ENCODE measurements around the gene FRMD5.

Gene FRMD5

GRCh38 chr15:43881245-43881644 lies 313.8 kb downstream of the FRMD5 start:
- Histone ChIP-seq H3K27ac (ENCODE audit: low read length) (no peak overlapping the region), H3K9ac (ENCODE audit: low read length) (no peak overlapping the region), H3K4me1 (ENCODE audit: control insufficient read depth, low read depth, low read length) (peaks cover 17% of the 10 kb centered on the region), H3K4me3 (ENCODE audit: low read length) (no peak overlapping the region), H3K9me3 (ENCODE audit: control insufficient read depth, low read depth, low read length) (no peaks in the 10 kb centered on the region), H3K27me3 (ENCODE audit: control insufficient read depth, insufficient read depth, low read length) (no peaks in the 10 kb centered on the region), H3K36me3 (ENCODE audit: control insufficient read depth, low read depth, low read length) (no peaks in the 10 kb centered on the region)

- no peaks in the 10 kb centered on the region for H3K27me3 ChIP-seq (ENCODE audit: control insufficient read depth, insufficient read depth, low read length)
- H3K36me3 ChIP-seq (ENCODE audit: control insufficient read depth, low read depth, low read length), result no peaks in the 10 kb centered on the region
- H3K27ac ChIP-seq (ENCODE audit: low read length), result no peak overlapping the region
Observed at GRCh38 chr15:43880406-43881194, 314.5 kb downstream of the FRMD5 start.

GRCh38 chr15:43879386-43880355 lies 315.4 kb downstream of the FRMD5 start:
- Histone ChIP-seq H3K36me3 (ENCODE audit: control insufficient read depth, low read depth, low read length) (no peaks in the 10 kb centered on the region), H3K4me1 (ENCODE audit: control insufficient read depth, low read depth, low read length) (peaks cover 17% of the 10 kb centered on the region), H3K9ac (ENCODE audit: low read length) (no peak overlapping the region), H3K27me3 (ENCODE audit: control insufficient read depth, insufficient read depth, low read length) (no peaks in the 10 kb centered on the region), H3K4me3 (ENCODE audit: low read length) (no peak overlapping the region), H3K9me3 (ENCODE audit: control insufficient read depth, low read depth, low read length) (no peaks in the 10 kb centered on the region), H3K27ac (ENCODE audit: low read length) (no peak overlapping the region)

More at GRCh38 chr15:43880406-43881194, 314.5 kb downstream of the FRMD5 start:
- Histone ChIP-seq H3K4me1 (ENCODE audit: control insufficient read depth, low read depth, low read length) (peaks cover 17% of the 10 kb centered on the region), H3K4me3 (ENCODE audit: low read length) (no peak overlapping the region), H3K9me3 (ENCODE audit: control insufficient read depth, low read depth, low read length) (no peaks in the 10 kb centered on the region), H3K9ac (ENCODE audit: low read length) (no peak overlapping the region)

- Histone ChIP-seq H3K9ac (ENCODE audit: low read length) (no peak overlapping the region), H3K4me3 (ENCODE audit: low read length) (no peak overlapping the region), H3K36me3 (ENCODE audit: control insufficient read depth, low read depth, low read length) (peaks cover 7% of the 10 kb centered on the region), H3K27me3 (ENCODE audit: control insufficient read depth, insufficient read depth, low read length) (no peaks in the 10 kb centered on the region), H3K9me3 (ENCODE audit: control insufficient read depth, low read depth, low read length) (no peaks in the 10 kb centered on the region), H3K4me1 (ENCODE audit: control insufficient read depth, low read depth, low read length) (peaks cover 17% of the 10 kb centered on the region), H3K27ac (ENCODE audit: low read length) (no peak overlapping the region)
Observed at GRCh38 chr15:43878446-43878845, 316.6 kb downstream of the FRMD5 start.

- no peak overlapping the region for H3K4me3 ChIP-seq (ENCODE audit: low read length)
- H3K36me3 ChIP-seq (ENCODE audit: control insufficient read depth, low read depth, low read length), result peaks cover 10% of the 10 kb centered on the region
- H3K27ac ChIP-seq (ENCODE audit: low read length), result no peak overlapping the region
- H3K9ac ChIP-seq (ENCODE audit: low read length), result no peak overlapping the region
- H3K4me1 ChIP-seq (ENCODE audit: control insufficient read depth, low read depth, low read length), result peaks cover 17% of the 10 kb centered on the region
- H3K27me3 ChIP-seq (ENCODE audit: control insufficient read depth, insufficient read depth, low read length), result no peaks in the 10 kb centered on the region
- H3K9me3 ChIP-seq (ENCODE audit: control insufficient read depth, low read depth, low read length), result no peaks in the 10 kb centered on the region
Observed at GRCh38 chr15:43877371-43877770, 317.7 kb downstream of the FRMD5 start.

GRCh38 chr15:43876872-43877271 lies 318.2 kb downstream of the FRMD5 start:
- Histone ChIP-seq H3K36me3 (ENCODE audit: control insufficient read depth, low read depth, low read length) (peaks cover 10% of the 10 kb centered on the region), H3K27me3 (ENCODE audit: control insufficient read depth, insufficient read depth, low read length) (no peaks in the 10 kb centered on the region), H3K9me3 (ENCODE audit: control insufficient read depth, low read depth, low read length) (no peaks in the 10 kb centered on the region), H3K4me1 (ENCODE audit: control insufficient read depth, low read depth, low read length) (peaks cover 16% of the 10 kb centered on the region), H3K9ac (ENCODE audit: low read length) (no peak overlapping the region), H3K4me3 (ENCODE audit: low read length) (no peak overlapping the region), H3K27ac (ENCODE audit: low read length) (no peak overlapping the region)

GRCh38 chr15:43873651-43874050 lies 321.4 kb downstream of the FRMD5 start:
- peaks cover 10% of the 10 kb centered on the region for H3K36me3 ChIP-seq (ENCODE audit: control insufficient read depth, low read depth, low read length)
- H3K27ac ChIP-seq (ENCODE audit: low read length), result no peak overlapping the region
- H3K4me1 ChIP-seq (ENCODE audit: control insufficient read depth, low read depth, low read length), result no peaks in the 10 kb centered on the region
- H3K9ac ChIP-seq (ENCODE audit: low read length), result no peak overlapping the region
- H3K27me3 ChIP-seq (ENCODE audit: control insufficient read depth, insufficient read depth, low read length), result no peaks in the 10 kb centered on the region
- H3K9me3 ChIP-seq (ENCODE audit: control insufficient read depth, low read depth, low read length), result no peaks in the 10 kb centered on the region
- H3K4me3 ChIP-seq (ENCODE audit: low read length), result no peak overlapping the region

- Histone ChIP-seq H3K4me3 (ENCODE audit: low read length) (no peak overlapping the region), H3K36me3 (ENCODE audit: control insufficient read depth, low read depth, low read length) (peaks cover 10% of the 10 kb centered on the region), H3K27ac (ENCODE audit: low read length) (no peak overlapping the region), H3K27me3 (ENCODE audit: control insufficient read depth, insufficient read depth, low read length) (no peaks in the 10 kb centered on the region), H3K9ac (ENCODE audit: low read length) (no peak overlapping the region), H3K9me3 (ENCODE audit: control insufficient read depth, low read depth, low read length) (no peaks in the 10 kb centered on the region), H3K4me1 (ENCODE audit: control insufficient read depth, low read depth, low read length) (no peaks in the 10 kb centered on the region)
Observed at GRCh38 chr15:43872416-43873020, 322.6 kb downstream of the FRMD5 start.

- peaks cover 10% of the 10 kb centered on the region for H3K36me3 ChIP-seq (ENCODE audit: control insufficient read depth, low read depth, low read length)
Observed at GRCh38 chr15:43871835-43872234, 323.2 kb downstream of the FRMD5 start.

GRCh38 chr15:43868406-43868805 lies 326.7 kb downstream of the FRMD5 start:
- Histone ChIP-seq H3K9me3 (ENCODE audit: control insufficient read depth, low read depth, low read length) (no peaks in the 10 kb centered on the region), H3K4me3 (ENCODE audit: low read length) (no peak overlapping the region), H3K36me3 (ENCODE audit: control insufficient read depth, low read depth, low read length) (peaks cover 13% of the 10 kb centered on the region), H3K27me3 (ENCODE audit: control insufficient read depth, insufficient read depth, low read length) (no peaks in the 10 kb centered on the region), H3K9ac (ENCODE audit: low read length) (no peak overlapping the region), H3K27ac (ENCODE audit: low read length) (no peak overlapping the region), H3K4me1 (ENCODE audit: control insufficient read depth, low read depth, low read length) (no peaks in the 10 kb centered on the region)

More at GRCh38 chr15:43871835-43872234, 323.2 kb downstream of the FRMD5 start:
- Histone ChIP-seq H3K9ac (ENCODE audit: low read length) (no peak overlapping the region), H3K4me3 (ENCODE audit: low read length) (no peak overlapping the region), H3K27me3 (ENCODE audit: control insufficient read depth, insufficient read depth, low read length) (no peaks in the 10 kb centered on the region), H3K27ac (ENCODE audit: low read length) (no peak overlapping the region), H3K4me1 (ENCODE audit: control insufficient read depth, low read depth, low read length) (no peaks in the 10 kb centered on the region), H3K9me3 (ENCODE audit: control insufficient read depth, low read depth, low read length) (no peaks in the 10 kb centered on the region)

- Histone ChIP-seq H3K36me3 (ENCODE audit: control insufficient read depth, low read depth, low read length) (peaks cover 9% of the 10 kb centered on the region), H3K4me3 (ENCODE audit: low read length) (no peak overlapping the region), H3K9me3 (ENCODE audit: control insufficient read depth, low read depth, low read length) (no peaks in the 10 kb centered on the region), H3K27ac (ENCODE audit: low read length) (no peak overlapping the region), H3K9ac (ENCODE audit: low read length) (no peak overlapping the region), H3K27me3 (ENCODE audit: control insufficient read depth, insufficient read depth, low read length) (no peaks in the 10 kb centered on the region), H3K4me1 (ENCODE audit: control insufficient read depth, low read depth, low read length) (no peaks in the 10 kb centered on the region)
Observed at GRCh38 chr15:43867096-43867495, 328.0 kb downstream of the FRMD5 start.
